Body of pancreas (tissue), 4 donors: Measurements from ENCODE around the gene NQO2. TPM values are rescaled to one million over a fixed set of nuclear protein-coding genes. Genes with fewer than 3 reads are reported as not detected.

Source experiments
- ATAC-seq: fragments of 150-250 bp; one replicate; pipeline ENCODE4 v1.9.1; 2016
- DNase-seq, 4 donors: peaks; one replicate each; pipeline ENCODE4 v3.0.0-alpha.2; 2019
- H3K27ac ChIP-seq, 4 donors: fragments of 200-600 bp; sonication (generic); 1 replicate in 3 of 4; 2 replicates in 1 of 4; pipeline versions ENCODE4 v1.5.1 to v1.6.1; 2016 to 2019; ENCODE audit warnings: mild to moderate bottlenecking in 1 of 4, mixed read lengths in 1 of 4, moderate library complexity in 1 of 4
- H3K27me3 ChIP-seq, 2 donors: fragments of 200-600 bp; sonication (generic); one replicate each; pipeline ENCODE4 v1.6.0; 2016; ENCODE audit warnings: mild to moderate bottlenecking in 1 of 2
- H3K36me3 ChIP-seq, 2 donors: fragments of 200-600 bp; sonication (generic); replicated peaks in 1 of 2; 2 replicates each; pipeline ENCODE4 v1.5.1; 2016; ENCODE audit warnings: low read depth in 2 of 2; ENCODE audit not compliant: insufficient read depth in 1 of 2
- H3K4me1 ChIP-seq: fragments of 200-600 bp; sonication (generic); one replicate; pipeline ENCODE4 v1.6.0; 2016
- H3K4me3 ChIP-seq, 2 donors: fragments of 200-600 bp; sonication (generic); 1 replicate in 1 of 2; 2 replicates in 1 of 2; pipeline ENCODE4 v1.5.1; 2016 to 2019
- H3K9me3 ChIP-seq, 3 donors: fragments of 200-600 bp; sonication (generic); 1 replicate in 2 of 3; 2 replicates in 1 of 3; pipeline ENCODE4 v1.5.1; 2016
- POLR2A ChIP-seq, 3 donors: fragments of 450-650 bp; IDR thresholded peaks; one replicate each; pipeline ENCODE4 v1.6.1; 2016; ENCODE audit warnings: antibody characterized with exemption in 3 of 3, mild to moderate bottlenecking in 2 of 3
- WGBS, 2 donors: methylation state at CpG; one replicate each; pipeline ENCODE4 v1.1.5; 2017; 5-methylcytosine and 5-hydroxymethylcytosine counted together
- intact Hi-C: fragments of 100-400 bp; cut with DNase I; formaldehyde crosslinking; loops from one replicate; pipeline ENCODE4 v1.15.1; 2023
- total RNA-seq, 2 donors: library from RNA; depleted of rRNA; stranded (reverse); fragments of >200 nt; gene quantifications; one replicate each; pipeline ENCODE4 v1.1.0, GENCODE V29; 2016
- TF ChIP-seq, protein P1 (sequence below), 7 experiments: fragments of 450-650 bp in 4 of 7; fragments of 200-600 bp in 3 of 7; sonication (generic) in 3 of 7; IDR thresholded peaks; one replicate each; pipeline ENCODE4 v1.5.1; 2016 to 2019; ENCODE audit warnings: antibody characterized with exemption in 7 of 7

Gene NQO2
- total RNA-seq, 2 donors from 2014 or later, result 7.3 to 17.1 TPM

DNA sequence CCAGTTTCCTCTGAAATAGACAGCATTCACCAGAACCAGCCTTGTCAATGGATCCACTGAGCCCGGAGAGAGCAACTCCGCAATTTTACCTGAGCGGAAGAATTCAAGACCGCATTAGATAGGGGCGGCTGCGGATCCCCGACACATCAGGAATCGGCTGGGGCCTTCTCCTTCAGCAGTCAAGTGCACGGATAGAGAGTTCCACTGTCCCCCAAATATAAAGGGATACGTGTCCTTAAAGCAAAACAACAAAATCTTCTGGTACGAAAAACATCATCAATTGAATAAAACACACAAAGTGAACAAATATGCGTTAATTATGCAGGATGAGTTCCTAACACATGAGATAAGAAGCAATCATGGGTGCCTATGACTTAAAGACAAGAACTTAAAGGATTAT lies 46.6 kb upstream of the NQO2 start:
- no peak for ATAC-seq
- intact Hi-C loops, result no loop called here
- no peak overlapping the region for H3K4me3 ChIP-seq
- H3K36me3 ChIP-seq, result peaks cover 5 to 12% of the 10 kb centered on the region in 2 donors
- no peak for DNase-seq
- H3K27ac ChIP-seq, result peak overlapping the region; percentile 13 to 50 (median 30)
- WGBS, 2 donors, result 84 to 89% methylated on average over 12 of the region's 12 CpGs
- H3K27me3 ChIP-seq, result no peaks in the 10 kb centered on the region
- H3K4me1 ChIP-seq, result peaks cover 21% of the 10 kb centered on the region
- no peaks in the 10 kb centered on the region for H3K9me3 ChIP-seq
- TF ChIP-seq POLR2A (IDR thresholded peaks at IDR 0.05), result no peak
- TF ChIP-seq, protein P1, sequence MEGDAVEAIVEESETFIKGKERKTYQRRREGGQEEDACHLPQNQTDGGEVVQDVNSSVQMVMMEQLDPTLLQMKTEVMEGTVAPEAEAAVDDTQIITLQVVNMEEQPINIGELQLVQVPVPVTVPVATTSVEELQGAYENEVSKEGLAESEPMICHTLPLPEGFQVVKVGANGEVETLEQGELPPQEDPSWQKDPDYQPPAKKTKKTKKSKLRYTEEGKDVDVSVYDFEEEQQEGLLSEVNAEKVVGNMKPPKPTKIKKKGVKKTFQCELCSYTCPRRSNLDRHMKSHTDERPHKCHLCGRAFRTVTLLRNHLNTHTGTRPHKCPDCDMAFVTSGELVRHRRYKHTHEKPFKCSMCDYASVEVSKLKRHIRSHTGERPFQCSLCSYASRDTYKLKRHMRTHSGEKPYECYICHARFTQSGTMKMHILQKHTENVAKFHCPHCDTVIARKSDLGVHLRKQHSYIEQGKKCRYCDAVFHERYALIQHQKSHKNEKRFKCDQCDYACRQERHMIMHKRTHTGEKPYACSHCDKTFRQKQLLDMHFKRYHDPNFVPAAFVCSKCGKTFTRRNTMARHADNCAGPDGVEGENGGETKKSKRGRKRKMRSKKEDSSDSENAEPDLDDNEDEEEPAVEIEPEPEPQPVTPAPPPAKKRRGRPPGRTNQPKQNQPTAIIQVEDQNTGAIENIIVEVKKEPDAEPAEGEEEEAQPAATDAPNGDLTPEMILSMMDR (IDR thresholded peaks at IDR 0.05), result no peak

DNA sequence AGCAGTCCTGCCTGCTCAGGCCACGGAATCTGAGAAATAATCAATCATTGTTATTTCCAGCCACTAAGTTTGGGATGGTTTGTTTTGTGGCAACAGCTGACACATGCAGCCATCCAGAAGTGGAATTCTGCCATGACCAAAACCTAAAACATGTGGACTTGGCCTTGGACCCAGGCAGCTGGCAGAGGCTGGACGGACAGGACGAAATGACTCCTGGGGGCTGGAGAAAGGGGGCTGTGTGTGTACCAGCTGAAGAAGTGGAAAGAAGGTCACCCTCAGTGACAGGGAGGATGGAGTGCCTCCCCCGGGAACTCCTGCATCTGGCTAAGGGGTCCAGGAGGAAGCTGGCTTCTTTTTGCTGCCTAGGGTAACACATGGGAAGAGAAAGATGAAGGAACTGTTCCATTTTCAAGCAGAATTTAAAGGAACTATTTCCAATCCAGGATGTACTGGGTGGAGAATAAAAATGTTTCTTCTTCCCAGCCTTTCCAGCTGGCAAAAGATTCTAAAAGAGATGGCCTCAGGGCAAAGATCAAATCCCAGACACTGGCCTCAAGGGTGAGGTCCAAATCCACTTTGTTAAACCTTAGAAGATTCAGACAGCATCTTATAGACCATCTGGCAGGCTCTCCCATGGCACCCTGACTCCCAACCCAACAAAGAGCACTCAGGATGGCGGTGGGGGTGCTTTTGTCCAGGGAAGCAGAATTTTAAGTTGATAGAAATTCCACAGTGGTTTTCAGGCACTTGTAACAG lies 42.6 kb upstream of the NQO2 start:
- peak overlapping the region in 3 of 4 donors; percentile 4 to 33 (median 26) for H3K27ac ChIP-seq

DNA sequence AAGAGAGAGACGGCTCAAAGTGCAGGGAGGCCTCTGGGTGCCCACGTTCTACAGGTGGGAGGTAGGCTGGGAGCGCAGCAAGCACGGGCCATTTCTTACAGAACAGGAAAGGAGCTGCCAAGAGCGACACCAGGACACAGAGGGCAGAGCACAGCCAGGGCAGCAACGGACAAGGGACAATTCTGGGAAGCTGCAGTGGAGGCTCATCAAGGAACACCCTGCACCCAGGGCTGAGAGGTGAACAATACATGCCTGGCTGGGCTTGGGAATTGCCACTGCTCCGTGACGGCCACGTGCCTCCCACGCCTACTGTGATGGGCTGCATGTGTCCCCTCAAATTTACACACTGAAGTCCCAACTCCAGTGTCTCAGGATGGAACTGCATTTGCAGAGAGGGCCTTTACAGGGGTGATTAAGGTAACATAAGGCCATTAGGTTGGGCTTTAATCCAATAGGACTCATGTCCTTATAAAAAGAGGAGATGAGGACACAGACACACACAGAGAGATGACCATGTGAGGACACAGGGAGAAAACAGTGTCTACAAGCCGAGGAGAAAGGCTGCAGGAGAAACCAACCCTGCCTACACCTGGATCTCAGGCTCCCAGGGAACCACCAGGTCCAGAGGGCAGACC lies 41.9 kb upstream of the NQO2 start:
- WGBS, 2 donors, result 73 to 78% methylated on average over 7 to 11 of the region's 11 CpGs
- Histone ChIP-seq H3K27ac (peak overlapping the region in 3 of 4 donors; percentile 7 to 88 (median 47)), H3K4me1 (peaks cover 58% of the 10 kb centered on the region), H3K9me3 (no peaks in the 10 kb centered on the region), H3K4me3 (no peak overlapping the region), H3K36me3 (peaks cover 0 to 5% of the 10 kb centered on the region in 2 donors), H3K27me3 (no peaks in the 10 kb centered on the region)
- intact Hi-C loops, result no loop called here
- ATAC-seq (no peak), DNase-seq (no peak)
- TF ChIP-seq POLR2A (IDR thresholded peaks at IDR 0.05), result no peak
- TF ChIP-seq, protein P1 (IDR thresholded peaks at IDR 0.05), result no peak

More for the DNA sequence above, 42.6 kb upstream of the NQO2 start:
- no peaks in the 10 kb centered on the region for H3K9me3 ChIP-seq
- no peaks in the 10 kb centered on the region for H3K27me3 ChIP-seq
- DNase-seq (no peak), ATAC-seq (no peak)
- no peak for TF ChIP-seq POLR2A (IDR thresholded peaks at IDR 0.05)
- TF ChIP-seq, protein P1 (IDR thresholded peaks at IDR 0.05), result no peak
- H3K4me3 ChIP-seq, result no peak overlapping the region
- 81 to 87% methylated on average over 5 of the region's 5 CpGs for WGBS, 2 donors
- peaks cover 58% of the 10 kb centered on the region for H3K4me1 ChIP-seq
- H3K36me3 ChIP-seq, result peaks cover 0 to 5% of the 10 kb centered on the region in 2 donors
- intact Hi-C loops, result no loop called here

DNA sequence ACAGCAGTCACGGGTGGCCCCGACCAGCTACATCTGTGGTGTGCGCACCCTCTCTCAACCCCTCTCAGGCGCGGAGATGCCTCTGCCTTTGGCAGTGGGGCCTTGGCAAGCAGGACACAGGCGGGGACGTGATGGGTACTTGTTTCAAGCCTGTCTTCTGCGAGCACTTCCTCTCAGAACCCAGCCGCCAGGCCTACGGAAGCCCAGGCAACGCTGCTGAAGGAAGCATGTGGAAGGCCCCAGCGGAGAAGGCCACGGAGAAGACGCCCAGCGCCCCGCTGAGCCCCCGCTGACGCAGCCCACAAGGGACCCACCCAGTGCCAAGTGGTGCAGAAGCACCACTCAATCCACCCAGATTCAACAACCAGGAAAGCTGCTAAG lies 41.4 kb upstream of the NQO2 start:
- peaks cover 0 to 5% of the 10 kb centered on the region in 2 donors for H3K36me3 ChIP-seq
- H3K9me3 ChIP-seq, result no peaks in the 10 kb centered on the region
- H3K27me3 ChIP-seq, result no peaks in the 10 kb centered on the region
- peak overlapping the region in 3 of 4 donors; percentile 7 to 88 (median 47) for H3K27ac ChIP-seq
- 73 to 97% methylated on average over 15 to 18 of the region's 18 CpGs for WGBS, 2 donors
- TF ChIP-seq POLR2A (IDR thresholded peaks at IDR 0.05), result no peak
- TF ChIP-seq, protein P1 (IDR thresholded peaks at IDR 0.05), result no peak
- no peak for ATAC-seq
- no peak overlapping the region for H3K4me3 ChIP-seq
- intact Hi-C loops, result no loop called here
- DNase-seq, result peak in 1 of 4 donors; percentile 52
- H3K4me1 ChIP-seq, result peaks cover 62% of the 10 kb centered on the region
